ENCODE results near the gene CLTB.

Gene CLTB

GRCh38 chr5:176352116-176352878, 64.0 kb downstream of the CLTB start:
- no peak for DNase-seq (ENCODE audit: low spot score)

DNA sequence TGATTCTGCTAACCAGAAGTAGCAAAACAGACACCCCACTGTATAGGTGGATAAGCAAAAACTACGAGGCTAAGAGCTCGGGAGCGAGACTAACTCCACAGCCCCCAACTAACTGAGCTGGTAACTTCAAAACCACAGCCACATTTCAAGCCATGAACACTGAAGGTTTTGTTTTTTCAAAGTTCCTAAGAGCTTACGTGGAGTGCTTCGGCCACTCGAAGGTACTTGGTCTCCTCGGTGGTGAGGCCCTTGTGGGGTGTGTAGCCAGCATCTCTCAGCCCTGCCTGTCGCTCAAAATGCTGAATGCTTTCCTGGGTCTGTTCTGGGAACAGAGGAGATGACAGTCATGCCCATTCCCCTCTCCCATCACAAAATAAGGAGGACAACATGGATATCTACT, 65.9 kb downstream of the CLTB start:
- no peak for DNase-seq (ENCODE audit: low spot score)

- DNase-seq (ENCODE audit: low spot score), result no peak
These were observed 73.4 kb downstream of the CLTB start for GRCh38 chr5:176342766-176343458.

Data from iPS-NIHi11 (cell line).